Peyer's patch (tissue), 4 donors: ENCODE data around the gene ABHD1.

Source experiments
- CTCF ChIP-seq, 6 experiments: fragments of 450-650 bp in 4 of 6; fragments of 200-600 bp in 2 of 6; sonication (generic) in 1 of 6; IDR thresholded peaks; one replicate each; pipeline ENCODE4 v1.5.1; 2017 to 2019; ENCODE audit warnings: antibody characterized with exemption in 6 of 6, mild to moderate bottlenecking in 3 of 6, moderate library complexity in 1 of 6
- POLR2A ChIP-seq, 2 donors: fragments of 450-650 bp; IDR thresholded peaks; one replicate each; pipeline ENCODE4 v1.5.1; 2017; ENCODE audit warnings: antibody characterized with exemption in 2 of 2, mild to moderate bottlenecking in 2 of 2, moderate library complexity in 2 of 2

GRCh38 chr2:27155069-27155520, 31.5 kb downstream of the ABHD1 start:
- TF ChIP-seq CTCF (IDR thresholded peaks at IDR 0.05) (no peak), POLR2A (IDR thresholded peaks at IDR 0.05) (no peak)
